Measurements from ENCODE around the gene LRRFIP2.

The LRRFIP2 gene

DNA sequence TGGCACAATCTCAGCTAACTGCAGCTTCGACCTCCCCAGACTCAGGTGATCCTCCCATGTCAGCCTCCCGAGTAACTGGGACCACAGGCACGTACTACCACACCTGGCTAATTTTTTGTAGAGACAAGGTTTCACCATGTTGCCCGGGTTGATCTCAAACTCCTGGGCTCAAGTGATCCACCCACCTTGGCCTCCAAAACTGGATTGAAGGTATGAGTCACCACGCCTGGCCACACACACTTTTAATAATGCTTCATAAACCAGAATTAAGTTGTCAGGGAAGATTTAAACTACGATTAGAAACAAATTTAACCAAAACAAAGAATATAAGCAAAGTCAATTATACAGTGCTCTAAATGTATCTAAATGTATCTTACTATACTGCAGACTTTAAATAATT lies 87.5 kb downstream of the LRRFIP2 start:
- Histone ChIP-seq H3K79me2 (ENCODE audit: insufficient read depth, low read length) (no peaks in the 10 kb centered on the region), H3F3A (ENCODE audit: low read depth) (no peaks in the 10 kb centered on the region), H3K4me2 (ENCODE audit: low read depth, low read length, poor library complexity, severe bottlenecking) (no peak overlapping the region), H2AFZ (ENCODE audit: low read length) (no peak overlapping the region), H3K9ac (ENCODE audit: low read depth, low read length, poor library complexity, severe bottlenecking) (no peak overlapping the region), H3K9me2 (replicated peaks; ENCODE audit: low read depth, low read length) (no peaks in the 10 kb centered on the region), H3K36me3 (ENCODE audit: insufficient read depth, low read length) (peaks cover 16% of the 10 kb centered on the region; the same call in 1 of the 2 replicates), H3K9me3 (ENCODE audit: insufficient read depth, low read depth, low read length) (no peaks in the 10 kb centered on the region), H3K27me3 (ENCODE audit: insufficient read depth, low read length, poor library complexity, severe bottlenecking) (no peaks in the 10 kb centered on the region), H4K20me1 (ENCODE audit: insufficient read depth, low read length, poor library complexity, severe bottlenecking) (no peaks in the 10 kb centered on the region), H3K4me1 (ENCODE audit: insufficient read depth, low read length, poor library complexity, severe bottlenecking) (no peaks in the 10 kb centered on the region), H3K4me3 (ENCODE audit: low read length, poor library complexity, severe bottlenecking) (no peak overlapping the region)
- TF ChIP-seq, protein P1, sequence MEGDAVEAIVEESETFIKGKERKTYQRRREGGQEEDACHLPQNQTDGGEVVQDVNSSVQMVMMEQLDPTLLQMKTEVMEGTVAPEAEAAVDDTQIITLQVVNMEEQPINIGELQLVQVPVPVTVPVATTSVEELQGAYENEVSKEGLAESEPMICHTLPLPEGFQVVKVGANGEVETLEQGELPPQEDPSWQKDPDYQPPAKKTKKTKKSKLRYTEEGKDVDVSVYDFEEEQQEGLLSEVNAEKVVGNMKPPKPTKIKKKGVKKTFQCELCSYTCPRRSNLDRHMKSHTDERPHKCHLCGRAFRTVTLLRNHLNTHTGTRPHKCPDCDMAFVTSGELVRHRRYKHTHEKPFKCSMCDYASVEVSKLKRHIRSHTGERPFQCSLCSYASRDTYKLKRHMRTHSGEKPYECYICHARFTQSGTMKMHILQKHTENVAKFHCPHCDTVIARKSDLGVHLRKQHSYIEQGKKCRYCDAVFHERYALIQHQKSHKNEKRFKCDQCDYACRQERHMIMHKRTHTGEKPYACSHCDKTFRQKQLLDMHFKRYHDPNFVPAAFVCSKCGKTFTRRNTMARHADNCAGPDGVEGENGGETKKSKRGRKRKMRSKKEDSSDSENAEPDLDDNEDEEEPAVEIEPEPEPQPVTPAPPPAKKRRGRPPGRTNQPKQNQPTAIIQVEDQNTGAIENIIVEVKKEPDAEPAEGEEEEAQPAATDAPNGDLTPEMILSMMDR (conservative IDR thresholded peaks at IDR 0.05; ENCODE audit: low read length) = no peak
- no peak for TF ChIP-seq EZH2phosphoT487 (IDR thresholded peaks at IDR 0.05; ENCODE audit: borderline replicate concordance)

DNA sequence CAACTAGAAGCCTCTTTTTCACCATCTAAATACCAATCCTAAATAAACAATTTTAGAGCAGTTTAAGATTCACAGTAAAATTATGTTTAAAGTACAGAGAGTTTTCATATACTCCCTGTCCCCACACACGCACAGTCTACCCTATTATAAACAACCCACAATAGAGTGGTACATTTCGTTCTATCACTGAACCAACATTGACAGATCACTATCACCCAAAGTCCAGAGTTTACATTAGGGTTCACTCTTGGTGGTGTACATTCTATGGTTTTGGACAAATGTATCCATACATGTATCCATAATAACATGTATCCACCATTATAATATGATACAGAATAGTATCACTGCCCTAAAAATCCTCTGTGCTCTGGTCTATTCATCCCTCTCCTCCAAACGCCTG lies 92.1 kb downstream of the LRRFIP2 start:
- H2AFZ ChIP-seq (ENCODE audit: low read length) = no peak overlapping the region
- no peaks in the 10 kb centered on the region for H3K27me3 ChIP-seq (ENCODE audit: insufficient read depth, low read length, poor library complexity, severe bottlenecking)
- TF ChIP-seq, protein P1 (conservative IDR thresholded peaks at IDR 0.05; ENCODE audit: low read length) = no peak
- no peak for TF ChIP-seq EZH2phosphoT487 (IDR thresholded peaks at IDR 0.05; ENCODE audit: borderline replicate concordance)
- H3K9me3 ChIP-seq (ENCODE audit: insufficient read depth, low read depth, low read length) = no peaks in the 10 kb centered on the region
- no peaks in the 10 kb centered on the region for H4K20me1 ChIP-seq (ENCODE audit: insufficient read depth, low read length, poor library complexity, severe bottlenecking)
- no peak overlapping the region for H3K4me2 ChIP-seq (ENCODE audit: low read depth, low read length, poor library complexity, severe bottlenecking)
- no peak overlapping the region for H3K4me3 ChIP-seq (ENCODE audit: low read length, poor library complexity, severe bottlenecking)
- peaks cover 21% of the 10 kb centered on the region; the same call in 1 of the 2 replicates for H3K36me3 ChIP-seq (ENCODE audit: insufficient read depth, low read length)
- H3K4me1 ChIP-seq (ENCODE audit: insufficient read depth, low read length, poor library complexity, severe bottlenecking) = no peaks in the 10 kb centered on the region
- H3K9me2 ChIP-seq (replicated peaks; ENCODE audit: low read depth, low read length) = no peaks in the 10 kb centered on the region
- no peaks in the 10 kb centered on the region for H3K79me2 ChIP-seq (ENCODE audit: insufficient read depth, low read length)
- no peaks in the 10 kb centered on the region; the same call in 1 of the 2 replicates for H3F3A ChIP-seq (ENCODE audit: low read depth)
- H3K9ac ChIP-seq (ENCODE audit: low read depth, low read length, poor library complexity, severe bottlenecking) = no peak overlapping the region

DNA sequence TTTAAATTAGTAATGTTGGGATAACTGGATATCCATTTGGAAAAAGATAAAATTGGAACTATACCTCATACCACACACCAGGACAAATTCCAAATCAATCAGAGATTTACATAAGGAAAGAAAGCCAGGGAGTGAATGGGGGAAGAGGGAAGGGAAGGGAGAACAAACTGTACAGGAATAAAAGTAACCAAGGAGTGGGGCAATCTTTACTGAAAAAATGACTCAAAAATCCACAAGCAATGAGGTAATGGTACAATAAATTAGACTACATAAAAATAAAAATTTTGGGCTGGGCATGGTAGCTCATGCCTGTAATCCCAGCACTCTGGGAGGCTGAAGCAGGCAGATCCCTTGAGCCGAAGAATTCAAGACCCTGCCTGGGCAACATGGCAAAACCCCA lies 98.4 kb downstream of the LRRFIP2 start:
- no peak overlapping the region for H3K4me3 ChIP-seq (ENCODE audit: low read length, poor library complexity, severe bottlenecking)
- H3K4me1 ChIP-seq (ENCODE audit: insufficient read depth, low read length, poor library complexity, severe bottlenecking) = peaks cover 29% of the 10 kb centered on the region
- no peak overlapping the region for H2AFZ ChIP-seq (ENCODE audit: low read length)
- TF ChIP-seq, protein P1 (conservative IDR thresholded peaks at IDR 0.05; ENCODE audit: low read length) = no peak
- TF ChIP-seq EZH2phosphoT487 (IDR thresholded peaks at IDR 0.05; ENCODE audit: borderline replicate concordance) = no peak
- H3K9me3 ChIP-seq (ENCODE audit: insufficient read depth, low read depth, low read length) = no peaks in the 10 kb centered on the region
- H3K4me2 ChIP-seq (ENCODE audit: low read depth, low read length, poor library complexity, severe bottlenecking) = no peak overlapping the region
- no peaks in the 10 kb centered on the region for H4K20me1 ChIP-seq (ENCODE audit: insufficient read depth, low read length, poor library complexity, severe bottlenecking)
- no peaks in the 10 kb centered on the region for H3K27me3 ChIP-seq (ENCODE audit: insufficient read depth, low read length, poor library complexity, severe bottlenecking)
- no peaks in the 10 kb centered on the region for H3K79me2 ChIP-seq (ENCODE audit: insufficient read depth, low read length)
- no peak overlapping the region for H3K9ac ChIP-seq (ENCODE audit: low read depth, low read length, poor library complexity, severe bottlenecking)
- peaks cover 13% of the 10 kb centered on the region; the same call in 1 of the 2 replicates for H3K36me3 ChIP-seq (ENCODE audit: insufficient read depth, low read length)
- no peaks in the 10 kb centered on the region for H3K9me2 ChIP-seq (replicated peaks; ENCODE audit: low read depth, low read length)
- peaks cover 12% of the 10 kb centered on the region; the same call in 1 of the 2 replicates for H3F3A ChIP-seq (ENCODE audit: low read depth)

Data from Loucy (cell line).